Measurements from ENCODE around the gene TTC39B. TPM values are rescaled to one million over a fixed set of nuclear protein-coding genes. Genes with fewer than 3 reads are reported as not detected.

Gene TTC39B
- total and polyA plus RNA-seq, 2 donors = 9.4 to 10.6 TPM

DNA sequence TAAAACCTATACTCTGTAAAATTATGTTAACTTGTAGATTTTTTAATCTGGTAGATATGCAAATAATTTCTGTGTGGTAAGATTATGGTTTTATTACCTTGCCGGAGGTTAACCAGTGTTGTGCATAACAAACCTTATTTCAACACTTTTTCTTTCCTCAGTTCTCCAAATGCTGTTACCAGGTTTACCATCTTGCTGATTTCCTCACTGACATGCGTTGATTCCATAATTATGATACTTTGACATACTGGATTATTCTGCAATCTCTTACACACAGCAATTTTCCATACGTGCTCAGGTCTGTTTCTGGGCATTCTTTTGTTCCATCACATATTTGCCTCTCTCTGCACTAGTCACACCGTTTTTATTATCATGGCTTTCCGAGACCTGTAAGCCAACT, 77.6 kb downstream of the TTC39B start:
- Histone ChIP-seq H3K27ac (ENCODE audit: low read depth in 1 of 2, low read length in 1 of 2) (no peak overlapping the region), H3K27me3 (ENCODE audit: control insufficient read depth in 2 of 2, insufficient read depth in 1 of 2, low read length in 1 of 2) (no peaks in the 10 kb centered on the region), H3K9me3 (ENCODE audit: control insufficient read depth in 2 of 2, insufficient read depth in 1 of 2, low read length in 1 of 2) (peaks cover 0 to 8% of the 10 kb centered on the region in 2 donors), H3K4me3 (ENCODE audit: low read length in 2 of 2) (no peak overlapping the region), H3K36me3 (ENCODE audit: control insufficient read depth in 2 of 2, insufficient read depth in 2 of 2, low read length in 1 of 2) (no peaks in the 10 kb centered on the region), H3K4me1 (ENCODE audit: control insufficient read depth in 2 of 2, insufficient read depth in 2 of 2, low read length in 2 of 2) (no peaks in the 10 kb centered on the region)
- no peak for DNase-seq (ENCODE audit: low read depth in 6 of 9, low spot score in 9 of 9)
- 96% methylated on average over 5 of the region's 5 CpGs for WGBS

DNA sequence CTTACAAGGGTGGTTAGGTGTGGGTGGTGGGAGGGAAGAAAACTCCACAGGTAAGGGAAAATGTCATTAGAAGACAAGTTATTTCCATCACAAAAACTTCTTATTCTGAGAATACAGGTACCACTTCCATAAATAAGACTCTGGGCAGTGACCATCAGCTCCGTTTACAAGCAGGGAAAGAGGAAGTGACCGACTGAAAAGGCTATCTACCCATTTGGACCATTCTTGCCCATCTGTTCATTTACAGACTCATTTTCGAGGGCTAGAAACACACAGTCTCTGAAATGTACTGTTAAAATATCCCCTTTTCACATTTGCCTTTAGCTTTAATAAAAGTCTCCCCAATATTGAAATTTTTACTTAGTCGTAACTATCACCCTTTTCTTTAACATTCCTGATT, 79.5 kb downstream of the TTC39B start:
- Histone ChIP-seq H3K36me3 (ENCODE audit: control insufficient read depth in 2 of 2, insufficient read depth in 2 of 2, low read length in 1 of 2) (peaks cover 0 to 5% of the 10 kb centered on the region in 2 donors), H3K27ac (ENCODE audit: low read depth in 1 of 2, low read length in 1 of 2) (no peak overlapping the region), H3K9me3 (ENCODE audit: control insufficient read depth in 2 of 2, insufficient read depth in 1 of 2, low read length in 1 of 2) (peaks cover 0 to under 1% of the 10 kb centered on the region in 2 donors), H3K4me3 (ENCODE audit: low read length in 2 of 2) (no peak overlapping the region), H3K27me3 (ENCODE audit: control insufficient read depth in 2 of 2, insufficient read depth in 1 of 2, low read length in 1 of 2) (no peaks in the 10 kb centered on the region), H3K4me1 (ENCODE audit: control insufficient read depth in 2 of 2, insufficient read depth in 2 of 2, low read length in 2 of 2) (no peaks in the 10 kb centered on the region)
- DNase-seq (ENCODE audit: low read depth in 6 of 9, low spot score in 9 of 9) = no peak
- 97% methylated on average over 4 of the region's 4 CpGs for WGBS

DNA sequence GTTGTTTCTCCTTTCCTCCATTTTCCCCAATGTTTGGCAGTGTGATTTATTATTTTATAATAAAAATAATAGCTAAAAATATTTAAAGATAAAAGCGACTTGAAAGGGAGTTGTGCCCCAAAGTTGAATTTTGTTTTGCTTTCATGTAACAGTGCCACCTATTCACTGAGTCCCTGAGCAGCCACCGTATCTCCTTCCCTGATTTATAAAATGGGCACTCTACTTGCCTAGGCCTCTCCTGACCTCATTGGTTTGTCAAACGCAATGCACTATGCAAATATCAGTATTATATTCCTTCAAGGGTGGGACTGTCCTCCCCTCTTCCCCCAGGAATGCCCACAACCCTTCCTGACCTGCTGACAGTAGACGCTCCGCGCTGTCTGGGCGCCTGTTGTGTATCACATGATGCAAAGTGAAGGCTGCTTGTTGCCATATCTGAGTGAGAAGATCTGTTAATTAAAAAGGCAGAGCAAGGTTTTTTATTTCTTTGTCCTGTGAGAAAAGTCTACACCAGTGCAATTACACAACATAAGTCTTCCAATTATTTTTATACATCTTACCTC, 81.4 kb downstream of the TTC39B start:
- no peak for DNase-seq (ENCODE audit: low read depth in 6 of 9, low spot score in 9 of 9)
- 91% methylated on average over 7 of the region's 7 CpGs for WGBS

DNA sequence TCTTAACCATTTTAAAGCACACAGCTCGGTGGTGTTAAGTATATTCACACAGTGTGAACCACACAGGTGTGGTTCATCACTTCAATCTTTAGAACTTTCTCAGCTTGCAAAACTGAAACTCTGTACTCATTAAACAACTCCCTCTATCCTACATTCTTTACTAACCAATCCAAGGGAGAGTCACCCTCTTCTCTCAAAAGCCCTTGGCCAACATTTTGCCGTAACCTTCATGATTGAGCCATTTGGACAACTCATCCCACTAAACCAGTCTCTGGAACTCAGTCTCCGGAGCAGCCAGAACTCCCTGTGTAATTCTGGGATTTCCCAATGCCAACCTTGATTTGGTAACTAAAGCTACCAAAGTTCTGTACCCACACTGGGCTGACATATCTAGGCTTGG, 84.7 kb downstream of the TTC39B start:
- Histone ChIP-seq H3K36me3 (ENCODE audit: control insufficient read depth in 2 of 2, insufficient read depth in 2 of 2, low read length in 1 of 2) (peaks cover 0 to 5% of the 10 kb centered on the region in 2 donors), H3K9me3 (ENCODE audit: control insufficient read depth in 2 of 2, insufficient read depth in 1 of 2, low read length in 1 of 2) (no peaks in the 10 kb centered on the region), H3K27me3 (ENCODE audit: control insufficient read depth in 2 of 2, insufficient read depth in 1 of 2, low read length in 1 of 2) (no peaks in the 10 kb centered on the region), H3K4me1 (ENCODE audit: control insufficient read depth in 2 of 2, insufficient read depth in 2 of 2, low read length in 2 of 2) (no peaks in the 10 kb centered on the region), H3K27ac (ENCODE audit: low read depth in 1 of 2, low read length in 1 of 2) (no peak overlapping the region), H3K4me3 (ENCODE audit: low read length in 2 of 2) (no peak overlapping the region)
- WGBS = 96% methylated on average over 3 of the region's 3 CpGs
- DNase-seq (ENCODE audit: low read depth in 6 of 9, low spot score in 9 of 9) = no peak

More for the DNA sequence above, 81.4 kb downstream of the TTC39B start:
- Histone ChIP-seq H3K4me1 (ENCODE audit: control insufficient read depth in 2 of 2, insufficient read depth in 2 of 2, low read length in 2 of 2) (no peaks in the 10 kb centered on the region), H3K27me3 (ENCODE audit: control insufficient read depth in 2 of 2, insufficient read depth in 1 of 2, low read length in 1 of 2) (no peaks in the 10 kb centered on the region), H3K4me3 (ENCODE audit: low read length in 2 of 2) (no peak overlapping the region), H3K27ac (ENCODE audit: low read depth in 1 of 2, low read length in 1 of 2) (no peak overlapping the region), H3K36me3 (ENCODE audit: control insufficient read depth in 2 of 2, insufficient read depth in 2 of 2, low read length in 1 of 2) (peaks cover 0 to 5% of the 10 kb centered on the region in 2 donors), H3K9me3 (ENCODE audit: control insufficient read depth in 2 of 2, insufficient read depth in 1 of 2, low read length in 1 of 2) (no peaks in the 10 kb centered on the region)

DNA sequence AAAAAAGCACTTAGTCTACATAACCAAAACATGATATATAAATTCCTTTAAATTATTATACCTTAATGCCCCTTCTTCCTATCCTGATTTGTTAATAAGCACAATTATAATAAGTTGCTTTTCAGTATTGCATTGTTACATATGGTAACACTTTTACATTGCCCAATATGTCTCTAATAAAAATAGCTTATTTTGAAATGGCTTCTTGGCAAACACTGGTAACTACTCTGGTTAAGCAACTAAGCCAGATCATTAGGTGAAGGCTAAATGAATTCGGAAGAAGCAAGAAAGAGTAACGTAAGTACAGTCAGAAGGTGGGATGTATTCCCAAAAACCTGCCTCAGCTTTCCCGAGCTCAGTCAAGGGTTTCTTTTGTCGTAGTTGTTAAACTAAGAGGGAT, 85.3 kb downstream of the TTC39B start:
- Histone ChIP-seq H3K4me3 (ENCODE audit: low read length in 2 of 2) (no peak overlapping the region), H3K9me3 (ENCODE audit: control insufficient read depth in 2 of 2, insufficient read depth in 1 of 2, low read length in 1 of 2) (no peaks in the 10 kb centered on the region), H3K4me1 (ENCODE audit: control insufficient read depth in 2 of 2, insufficient read depth in 2 of 2, low read length in 2 of 2) (no peaks in the 10 kb centered on the region), H3K27ac (ENCODE audit: low read depth in 1 of 2, low read length in 1 of 2) (no peak overlapping the region), H3K36me3 (ENCODE audit: control insufficient read depth in 2 of 2, insufficient read depth in 2 of 2, low read length in 1 of 2) (peaks cover 0 to 5% of the 10 kb centered on the region in 2 donors), H3K27me3 (ENCODE audit: control insufficient read depth in 2 of 2, insufficient read depth in 1 of 2, low read length in 1 of 2) (no peaks in the 10 kb centered on the region)
- DNase-seq (ENCODE audit: low read depth in 6 of 9, low spot score in 9 of 9) = no peak
- 85% methylated on average over 4 of the region's 4 CpGs for WGBS

DNA sequence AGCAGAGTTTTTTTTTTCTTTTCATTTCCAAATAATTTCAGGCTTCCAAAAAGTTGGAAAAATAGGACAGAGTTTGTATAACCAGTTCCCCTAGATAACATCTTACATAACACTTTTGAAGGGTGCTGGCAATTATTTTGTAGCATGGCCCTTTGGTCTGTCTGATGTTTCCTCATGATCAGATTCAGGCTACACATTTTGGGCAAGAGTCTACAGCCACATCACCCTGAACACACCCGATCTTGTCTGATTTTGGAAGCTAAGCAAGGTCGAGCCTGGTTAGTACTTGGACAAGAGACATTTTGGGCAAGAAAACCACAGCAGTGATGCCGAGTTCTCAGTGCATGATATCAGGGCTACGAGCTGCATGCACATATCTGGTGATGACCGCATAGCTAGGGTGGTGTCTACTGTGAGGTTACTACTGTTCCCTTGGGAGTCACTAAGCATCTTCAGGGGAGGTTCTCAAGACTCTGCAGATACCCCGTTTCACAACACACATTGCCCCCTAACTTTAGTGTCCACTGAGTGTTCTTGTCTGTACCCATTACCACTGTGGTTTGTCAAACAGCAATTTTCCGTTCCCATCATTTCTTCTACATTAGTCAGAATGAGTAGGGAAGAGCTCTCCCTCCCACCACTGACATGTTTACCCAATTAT, 86.2 kb downstream of the TTC39B start:
- Histone ChIP-seq H3K4me1 (ENCODE audit: control insufficient read depth in 2 of 2, insufficient read depth in 2 of 2, low read length in 2 of 2) (no peaks in the 10 kb centered on the region), H3K9me3 (ENCODE audit: control insufficient read depth in 2 of 2, insufficient read depth in 1 of 2, low read length in 1 of 2) (no peaks in the 10 kb centered on the region), H3K27me3 (ENCODE audit: control insufficient read depth in 2 of 2, insufficient read depth in 1 of 2, low read length in 1 of 2) (no peaks in the 10 kb centered on the region), H3K36me3 (ENCODE audit: control insufficient read depth in 2 of 2, insufficient read depth in 2 of 2, low read length in 1 of 2) (peaks cover 0 to 5% of the 10 kb centered on the region in 2 donors), H3K4me3 (ENCODE audit: low read length in 2 of 2) (no peak overlapping the region), H3K27ac (ENCODE audit: low read depth in 1 of 2, low read length in 1 of 2) (no peak overlapping the region)
- DNase-seq (ENCODE audit: low read depth in 6 of 9, low spot score in 9 of 9) = no peak
- 95% methylated on average over 7 of the region's 7 CpGs for WGBS

DNA sequence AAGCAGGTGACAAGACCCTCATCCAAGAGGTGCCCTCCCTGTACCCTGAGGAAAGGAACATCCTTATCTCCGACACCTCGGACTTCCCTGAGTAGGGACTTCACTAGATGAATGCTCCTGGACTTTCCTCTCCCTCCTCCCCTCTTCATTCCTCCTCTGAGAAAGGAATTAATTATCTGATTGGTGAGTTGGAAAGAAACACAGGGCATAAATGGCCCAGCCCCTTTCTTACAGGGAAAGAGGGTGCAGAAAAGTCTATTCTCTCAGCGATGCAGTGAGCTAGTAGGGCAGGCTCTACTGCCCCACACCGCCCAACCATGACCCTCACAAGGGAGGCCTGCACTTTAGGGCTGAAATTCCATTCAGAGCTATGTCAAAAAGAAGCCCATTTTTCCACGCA, 87.5 kb downstream of the TTC39B start:
- no peak overlapping the region for H3K27ac ChIP-seq (ENCODE audit: low read depth in 1 of 2, low read length in 1 of 2)
- 97% methylated on average over 5 of the region's 5 CpGs for WGBS

DNA sequence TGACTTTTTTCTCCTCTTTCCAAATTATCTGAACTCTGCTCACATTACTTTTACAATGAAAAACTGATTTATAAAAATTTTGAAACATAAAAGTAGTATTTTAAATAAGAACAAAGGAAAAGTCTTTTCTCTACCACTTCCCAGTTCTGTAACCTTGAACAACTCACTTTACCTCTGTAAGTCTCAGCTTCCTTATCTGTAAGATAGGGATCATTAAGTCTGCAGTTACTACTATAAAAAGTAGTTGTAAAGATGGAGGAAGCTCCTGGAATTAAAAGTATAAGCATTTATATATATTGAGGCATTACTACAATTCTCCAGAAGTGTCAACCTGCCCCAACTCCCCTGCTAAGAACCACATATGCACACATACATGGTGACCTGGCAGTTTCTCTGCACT, 88.0 kb downstream of the TTC39B start:
- H3K27me3 ChIP-seq (ENCODE audit: control insufficient read depth in 2 of 2, insufficient read depth in 1 of 2, low read length in 1 of 2) = no peaks in the 10 kb centered on the region
- no peaks in the 10 kb centered on the region for H3K9me3 ChIP-seq (ENCODE audit: control insufficient read depth in 2 of 2, insufficient read depth in 1 of 2, low read length in 1 of 2)
- H3K27ac ChIP-seq (ENCODE audit: low read depth in 1 of 2, low read length in 1 of 2) = no peak overlapping the region
- H3K4me1 ChIP-seq (ENCODE audit: control insufficient read depth in 2 of 2, insufficient read depth in 2 of 2, low read length in 2 of 2) = no peaks in the 10 kb centered on the region
- no peak overlapping the region for H3K4me3 ChIP-seq (ENCODE audit: low read length in 2 of 2)
- peaks cover 0 to 5% of the 10 kb centered on the region in 2 donors for H3K36me3 ChIP-seq (ENCODE audit: control insufficient read depth in 2 of 2, insufficient read depth in 2 of 2, low read length in 1 of 2)
- no peak for DNase-seq (ENCODE audit: low read depth in 6 of 9, low spot score in 9 of 9)

More for the DNA sequence above, 87.5 kb downstream of the TTC39B start:
- Histone ChIP-seq H3K4me3 (ENCODE audit: low read length in 2 of 2) (no peak overlapping the region), H3K36me3 (ENCODE audit: control insufficient read depth in 2 of 2, insufficient read depth in 2 of 2, low read length in 1 of 2) (peaks cover 0 to 5% of the 10 kb centered on the region in 2 donors), H3K4me1 (ENCODE audit: control insufficient read depth in 2 of 2, insufficient read depth in 2 of 2, low read length in 2 of 2) (no peaks in the 10 kb centered on the region), H3K9me3 (ENCODE audit: control insufficient read depth in 2 of 2, insufficient read depth in 1 of 2, low read length in 1 of 2) (no peaks in the 10 kb centered on the region), H3K27me3 (ENCODE audit: control insufficient read depth in 2 of 2, insufficient read depth in 1 of 2, low read length in 1 of 2) (no peaks in the 10 kb centered on the region)
- DNase-seq (ENCODE audit: low read depth in 6 of 9, low spot score in 9 of 9) = no peak

DNA sequence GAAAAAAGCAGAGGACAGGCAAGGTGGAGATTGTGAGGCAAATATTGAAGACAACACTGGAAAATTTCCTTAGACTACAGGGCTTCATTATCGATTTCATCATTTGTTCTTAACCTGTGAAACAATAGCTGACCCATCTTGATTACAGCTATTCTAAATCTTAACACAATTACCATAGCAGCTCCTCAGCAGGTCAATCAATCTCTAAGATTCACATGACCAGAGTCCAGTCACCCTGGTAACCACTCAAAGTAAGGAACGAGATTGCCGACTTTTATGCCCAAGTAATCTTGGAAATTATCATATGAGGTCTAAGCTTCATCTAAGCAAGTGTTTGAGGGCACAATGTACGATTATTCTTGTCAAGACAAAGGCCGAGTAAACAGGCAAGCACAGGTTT, 93.8 kb downstream of the TTC39B start:
- Histone ChIP-seq H3K9me3 (ENCODE audit: control insufficient read depth in 2 of 2, insufficient read depth in 1 of 2, low read length in 1 of 2) (no peaks in the 10 kb centered on the region), H3K36me3 (ENCODE audit: control insufficient read depth in 2 of 2, insufficient read depth in 2 of 2, low read length in 1 of 2) (no peaks in the 10 kb centered on the region), H3K4me3 (ENCODE audit: low read length in 2 of 2) (no peak overlapping the region), H3K4me1 (ENCODE audit: control insufficient read depth in 2 of 2, insufficient read depth in 2 of 2, low read length in 2 of 2) (no peaks in the 10 kb centered on the region), H3K27ac (ENCODE audit: low read depth in 1 of 2, low read length in 1 of 2) (no peak overlapping the region), H3K27me3 (ENCODE audit: control insufficient read depth in 2 of 2, insufficient read depth in 1 of 2, low read length in 1 of 2) (no peaks in the 10 kb centered on the region)
- no peak for DNase-seq (ENCODE audit: low read depth in 6 of 9, low spot score in 9 of 9)
- 96% methylated on average over 5 of the region's 5 CpGs for WGBS
